ENCODE data around the gene CADPS.

The CADPS gene

DNA sequence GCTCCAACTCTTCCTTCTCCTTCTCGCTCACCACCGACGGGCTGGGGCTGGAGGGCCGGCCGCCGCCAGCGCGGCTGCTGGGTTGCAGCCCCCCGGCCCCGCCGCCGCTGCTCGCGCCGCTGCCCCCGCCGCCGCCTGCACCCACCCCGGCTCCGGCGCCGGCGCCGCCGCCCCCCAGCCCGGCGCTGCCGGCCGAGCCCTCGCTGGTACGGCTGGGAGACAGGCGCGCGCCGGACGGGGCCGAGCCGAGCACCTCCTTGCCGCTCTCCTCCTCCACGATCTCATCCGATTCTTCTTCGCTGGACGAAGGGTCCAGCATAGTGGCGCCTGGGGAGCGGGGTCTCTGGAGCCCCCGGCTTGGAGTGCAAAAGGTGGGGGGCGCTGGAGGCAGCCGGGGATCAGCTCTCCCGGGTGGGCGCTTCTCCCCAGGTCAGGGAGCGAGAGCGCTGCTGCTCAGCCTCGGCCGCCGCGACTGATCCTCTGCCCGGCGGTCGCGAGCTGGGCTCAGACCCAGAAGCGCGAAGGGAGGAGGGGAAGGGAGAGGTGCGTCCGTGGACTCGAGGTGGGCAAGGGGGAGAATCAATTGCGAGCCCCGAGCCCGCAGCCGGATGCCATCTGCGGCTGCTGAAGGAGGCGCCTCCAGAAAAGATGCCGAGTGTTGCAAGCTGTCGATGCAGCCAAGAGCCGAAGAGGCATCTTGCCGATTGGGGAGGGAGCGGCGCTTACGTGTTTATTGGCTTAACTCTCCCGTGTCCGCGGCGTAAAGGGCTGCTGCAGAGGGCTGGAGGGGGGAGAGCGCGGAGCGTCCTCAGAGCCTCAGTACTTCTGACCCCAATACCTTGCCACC, at the start of gene CADPS:
Gene CADPS, minus strand, starts transcription at position 706 of the 847 bp plus-strand sequence. Its CDS starts 387 bp downstream, at position 319.
- no peak for DNase-seq (ENCODE audit: low read depth in 2 of 2)

DNA sequence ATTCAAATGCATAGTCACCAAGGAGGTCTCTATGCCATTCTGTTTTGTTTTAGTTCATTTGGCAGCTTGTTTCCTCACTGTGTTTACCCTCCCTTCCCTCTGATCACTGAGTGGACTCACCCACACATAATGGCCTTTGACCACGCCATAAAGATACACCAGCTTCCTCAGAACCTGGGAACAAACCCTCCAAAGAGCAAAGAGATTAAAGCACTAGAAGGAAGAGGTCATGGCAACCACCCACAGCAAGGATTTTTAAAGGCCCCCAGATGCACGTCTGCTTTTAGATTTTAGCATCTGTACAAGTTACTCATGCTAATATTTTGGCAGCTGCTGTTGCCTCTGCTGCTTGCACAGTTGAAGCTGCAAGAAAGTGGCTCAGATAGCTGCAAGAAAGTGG, 47.9 kb upstream of the CADPS start:
- DNase-seq (ENCODE audit: low read depth in 2 of 2): no peak

DNA sequence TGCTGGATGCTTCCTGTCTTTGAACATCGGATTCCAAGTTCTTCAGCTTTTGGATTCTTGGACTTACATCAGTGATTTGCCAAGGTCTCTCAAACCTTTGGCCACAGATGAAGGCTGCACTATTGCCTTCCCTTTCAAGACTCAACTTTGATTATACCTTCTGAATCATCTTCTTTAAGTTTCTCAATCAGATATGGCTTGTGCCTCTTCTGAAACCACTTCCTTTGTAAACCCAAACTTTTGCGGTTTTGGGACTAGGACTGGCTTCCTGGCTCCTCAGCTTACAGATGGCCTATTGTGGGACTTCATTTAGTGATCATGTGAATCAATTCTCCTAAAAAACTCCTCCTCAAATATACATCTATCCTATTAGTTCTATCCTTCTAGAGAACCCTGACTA, 47.1 kb upstream of the CADPS start:
- no peak for DNase-seq (ENCODE audit: low read depth in 2 of 2)

DNA sequence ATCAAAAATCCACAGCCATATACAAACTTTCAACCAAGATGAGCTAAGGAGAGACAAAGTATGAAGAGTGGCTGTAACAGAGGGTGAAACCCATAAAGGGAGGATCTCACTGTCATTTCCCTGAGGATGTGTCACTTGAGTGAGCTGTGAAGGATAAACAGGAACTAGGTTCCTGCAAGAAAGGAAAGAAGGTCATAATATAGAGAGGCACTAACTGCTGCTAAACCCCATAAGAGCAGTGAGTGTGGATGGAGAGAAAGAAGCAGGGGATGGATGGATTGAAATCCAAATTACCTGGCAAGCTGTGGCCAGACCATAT, 45.2 kb upstream of the CADPS start:
- DNase-seq (ENCODE audit: low read depth in 2 of 2): no peak

DNA sequence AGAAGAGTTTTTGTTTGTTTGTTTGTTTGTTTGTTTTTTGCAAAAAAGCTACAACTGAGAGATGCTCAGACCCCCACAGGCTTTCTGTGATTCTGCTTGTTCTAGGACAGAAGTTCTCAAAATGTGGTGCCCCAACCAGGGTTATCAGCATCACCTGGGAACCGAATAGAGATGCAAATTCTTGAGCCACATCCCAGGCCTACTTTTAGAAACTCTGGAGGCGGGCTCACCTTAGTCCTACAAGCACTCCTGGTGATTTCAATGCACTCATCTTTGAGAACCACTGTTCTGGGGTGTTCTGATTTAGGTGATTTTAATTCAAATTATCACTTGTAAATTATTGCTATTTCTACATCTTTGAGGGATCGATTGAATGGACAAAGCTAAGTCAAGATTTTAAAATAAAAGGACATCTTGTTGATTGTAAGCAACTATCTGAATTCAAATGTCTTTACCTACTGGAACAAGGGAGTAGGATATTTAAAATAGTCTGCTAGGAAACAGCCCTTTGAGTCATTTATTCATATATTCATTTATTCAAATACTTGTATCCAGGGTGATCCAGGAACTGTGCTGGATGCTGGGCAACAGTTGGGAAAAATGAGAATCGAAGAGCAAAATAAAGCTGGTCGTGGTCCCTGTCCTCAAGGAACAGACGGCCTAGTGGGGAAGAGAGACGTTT, 44.7 kb upstream of the CADPS start:
- DNase-seq (ENCODE audit: low read depth in 2 of 2): no peak

DNA sequence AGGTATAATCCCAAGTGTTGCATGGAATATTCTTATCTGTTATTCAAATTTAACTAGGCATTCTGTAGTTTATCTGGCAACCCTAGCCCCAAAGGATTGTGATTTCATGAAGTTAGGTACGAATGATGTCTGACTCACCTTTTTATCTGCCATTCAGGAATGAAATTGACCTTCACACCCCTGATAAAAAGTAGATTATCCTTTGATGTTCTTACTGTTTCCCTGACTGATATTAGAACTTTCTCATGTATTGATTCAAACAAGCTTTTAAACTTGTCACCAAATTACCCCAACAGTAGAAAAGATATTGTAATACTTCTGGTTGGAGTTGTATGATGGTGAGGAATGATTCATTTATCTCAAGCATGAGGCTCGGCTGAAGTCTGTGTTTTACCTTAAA, 43.6 kb upstream of the CADPS start:
- no peak for DNase-seq (ENCODE audit: low read depth in 2 of 2)

DNA sequence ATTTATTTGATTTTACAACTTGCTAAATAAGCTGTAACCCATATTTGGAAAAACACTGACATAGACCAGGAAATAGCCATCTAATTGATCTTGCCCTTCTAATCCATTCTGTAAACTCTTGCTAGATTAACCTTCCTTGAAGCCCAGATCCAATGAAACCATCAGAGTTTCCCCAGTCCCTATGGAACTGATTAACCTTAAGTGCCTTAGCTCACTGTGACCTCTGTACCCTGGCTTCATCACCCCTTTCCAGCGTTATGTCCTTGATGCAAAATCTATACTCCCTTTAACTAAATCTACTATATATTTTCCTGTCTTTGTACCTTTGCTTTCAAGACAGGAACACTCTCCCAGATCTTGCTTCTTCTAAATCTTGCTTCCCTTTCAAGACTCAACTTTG, 42.9 kb upstream of the CADPS start:
- DNase-seq (ENCODE audit: low read depth in 2 of 2): no peak

DNA sequence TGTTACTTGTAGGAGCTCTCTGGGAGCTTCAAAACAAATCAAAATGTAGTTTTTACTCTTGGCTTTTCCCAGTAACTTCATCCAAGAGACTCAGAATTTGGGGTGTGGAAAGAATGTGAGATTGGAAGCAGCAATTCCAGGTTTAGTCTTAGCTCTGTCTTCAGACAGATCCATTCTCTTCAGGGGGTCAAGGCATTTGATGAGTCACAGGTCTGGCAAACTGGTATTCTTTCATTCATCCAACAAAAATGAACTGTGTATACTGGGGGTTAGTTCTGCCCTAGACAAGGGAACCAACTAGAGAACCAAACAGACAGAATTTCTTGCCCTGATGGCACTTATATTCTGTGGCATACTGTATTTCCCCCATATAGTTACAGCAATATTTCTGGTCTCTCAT, 36.3 kb upstream of the CADPS start:
- DNase-seq (ENCODE audit: low read depth in 2 of 2): no peak

DNA sequence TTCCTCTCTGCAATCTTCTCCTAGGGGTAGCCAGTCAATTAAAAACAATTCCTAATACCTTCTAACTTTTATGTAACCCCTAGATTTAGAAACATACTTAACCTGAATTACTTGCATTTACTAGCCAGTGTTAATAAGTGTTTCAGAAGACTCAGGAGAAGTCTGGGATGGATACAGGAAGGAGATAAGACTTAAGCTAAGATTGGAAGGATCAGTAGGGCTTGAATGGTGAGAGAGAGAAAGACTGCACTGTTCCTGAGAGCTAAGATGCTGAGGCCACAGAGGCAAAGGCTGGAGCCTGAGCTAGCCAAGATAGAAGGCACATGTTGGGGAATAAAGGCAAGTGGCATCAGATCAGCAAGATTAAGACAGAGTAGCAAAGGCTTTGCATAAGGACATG, 30.1 kb upstream of the CADPS start:
- no peak for DNase-seq (ENCODE audit: low read depth in 2 of 2)

DNA sequence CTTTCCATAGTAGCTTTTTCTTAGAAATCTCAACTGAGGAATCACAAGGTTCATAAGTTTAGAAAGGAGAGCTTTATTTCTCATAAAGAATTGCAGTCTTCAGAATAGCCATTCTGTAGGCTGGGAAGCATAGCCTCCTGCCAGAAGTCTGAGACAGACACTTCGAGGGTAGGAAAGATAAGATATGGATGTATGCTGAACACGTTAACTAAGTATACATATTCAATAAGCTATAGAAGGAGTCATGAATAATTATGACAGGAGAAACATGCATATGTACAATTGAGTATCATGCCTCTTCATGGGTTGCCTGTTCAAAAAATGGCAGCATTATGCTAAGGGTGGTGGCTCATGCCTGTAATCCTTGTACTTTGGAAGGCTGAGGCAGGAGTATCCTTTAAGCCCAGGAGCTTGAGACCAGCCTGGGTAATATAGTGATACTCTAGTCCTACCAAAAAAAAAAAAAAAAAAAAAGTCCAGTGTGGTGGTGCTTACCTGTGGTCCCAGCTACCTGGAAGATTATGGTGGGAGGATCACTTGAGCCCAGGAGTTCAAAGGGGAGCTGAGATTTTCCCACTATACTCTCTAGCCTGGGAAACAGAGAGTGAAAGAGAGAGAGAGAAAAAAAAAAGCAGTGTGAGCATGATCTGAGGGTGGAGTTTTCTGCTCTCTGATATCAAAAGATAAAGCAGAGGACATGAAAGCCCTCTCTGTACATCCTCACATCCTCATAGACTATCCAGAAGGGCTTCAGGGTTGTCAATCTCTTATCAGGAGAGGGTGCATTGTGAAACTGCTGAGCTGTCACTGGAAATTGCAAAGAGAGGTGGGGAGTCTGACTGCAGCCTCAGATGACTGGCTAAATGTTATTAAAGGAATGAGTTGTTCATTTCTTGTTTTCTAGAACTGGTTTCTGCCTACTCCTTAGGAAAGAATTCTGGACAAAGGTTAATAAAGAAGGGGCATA, 23.6 kb upstream of the CADPS start:
- DNase-seq (ENCODE audit: low read depth in 2 of 2): no peak

DNA sequence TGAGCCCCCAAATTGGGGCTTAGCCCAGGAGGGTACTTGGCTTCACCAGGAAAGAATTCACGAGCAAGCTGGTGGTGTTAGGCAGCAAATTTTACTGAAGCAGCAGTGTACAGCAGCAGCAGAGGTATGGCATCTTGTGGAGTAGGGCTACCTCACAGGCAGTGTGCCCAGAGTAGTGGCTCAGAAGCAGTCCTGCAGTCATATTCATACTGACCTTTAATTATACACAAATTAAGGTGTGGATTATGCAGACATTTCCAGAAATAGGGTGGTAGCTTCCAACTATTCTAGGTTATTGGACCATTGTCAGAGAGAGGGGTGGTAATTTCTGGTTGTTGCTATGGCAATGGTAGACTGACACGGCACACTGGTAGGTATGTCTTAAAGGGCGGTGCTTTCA, 20.7 kb upstream of the CADPS start:
- DNase-seq (ENCODE audit: low read depth in 2 of 2): no peak

DNA sequence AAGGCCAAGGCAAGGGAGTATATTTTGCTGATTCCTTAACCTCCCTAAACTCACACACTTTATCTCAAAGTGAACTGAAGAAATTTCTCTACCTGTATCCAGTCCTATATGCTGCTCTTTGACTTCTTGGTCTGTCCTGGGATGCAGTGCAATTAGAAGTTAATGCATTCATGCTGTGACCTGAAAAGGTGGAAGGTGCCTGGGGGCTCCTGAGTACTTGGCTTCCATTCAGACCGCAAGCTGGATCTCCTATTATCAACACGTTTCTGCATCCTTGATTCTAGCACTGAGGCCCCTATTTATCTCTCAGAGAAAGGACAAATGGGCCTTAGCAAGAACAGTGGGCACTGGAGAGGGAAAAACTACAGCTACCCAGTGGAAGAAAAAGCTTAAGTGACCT, 17.7 kb upstream of the CADPS start:
- no peak for DNase-seq (ENCODE audit: low read depth in 2 of 2)

DNA sequence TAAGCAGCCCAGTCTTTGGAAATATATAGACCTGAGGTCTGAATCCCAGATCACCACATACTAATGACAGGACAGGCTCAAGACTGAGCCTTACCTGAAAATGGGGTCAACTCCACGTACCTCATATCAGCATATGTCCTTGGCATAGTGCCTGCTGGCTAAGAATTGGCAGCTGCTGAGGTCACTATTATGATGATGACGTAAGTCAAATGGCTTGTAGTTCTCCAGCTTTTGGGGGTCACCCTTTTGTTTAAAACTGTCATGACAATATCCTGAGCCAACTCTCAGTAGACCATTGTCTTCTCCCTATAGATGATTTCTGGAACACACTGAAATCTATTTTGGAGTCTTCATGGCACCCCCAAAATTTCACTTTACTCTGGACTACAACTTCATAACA, 16.8 kb upstream of the CADPS start:
- DNase-seq (ENCODE audit: low read depth in 2 of 2): no peak

DNA sequence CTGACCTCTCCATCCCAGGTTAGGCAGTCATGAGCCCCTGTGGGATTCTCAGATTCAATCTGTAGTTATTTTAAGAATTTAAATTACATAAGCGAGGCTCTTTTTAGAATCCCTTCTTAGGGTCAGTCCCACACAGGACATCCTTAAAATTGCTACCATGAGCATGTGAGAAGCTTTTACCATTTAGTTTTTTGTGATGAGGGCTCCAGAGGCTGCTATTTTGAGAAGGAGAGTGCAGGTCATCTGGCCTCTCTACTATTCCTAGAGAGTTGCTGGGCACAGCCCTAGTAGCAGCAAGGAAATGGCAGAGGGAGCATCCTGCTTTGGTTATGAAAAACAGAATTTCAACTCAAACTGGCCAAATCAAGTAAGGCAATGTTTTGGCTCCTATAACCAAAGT, 13.6 kb upstream of the CADPS start:
- DNase-seq (ENCODE audit: low read depth in 2 of 2): no peak

DNA sequence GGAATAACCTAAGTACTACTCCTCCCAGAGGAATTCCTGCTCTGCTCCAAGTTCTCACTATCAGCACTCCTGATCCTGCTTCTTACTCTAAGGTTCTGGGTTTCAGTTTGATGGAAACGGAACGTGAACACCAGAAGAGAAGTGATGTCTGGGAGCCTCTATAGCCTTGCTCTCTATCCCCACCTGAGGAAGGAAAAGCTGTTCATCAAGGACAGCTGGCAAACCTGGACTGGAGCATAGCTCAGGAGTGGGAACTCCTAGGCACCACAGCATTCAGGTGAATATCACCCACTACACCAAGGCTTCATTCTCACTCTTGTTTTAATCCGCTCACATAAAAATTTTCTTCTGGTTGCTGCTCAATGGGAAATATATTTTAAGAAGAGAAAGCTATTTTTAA, 13.0 kb upstream of the CADPS start:
- DNase-seq (ENCODE audit: low read depth in 2 of 2): no peak

DNA sequence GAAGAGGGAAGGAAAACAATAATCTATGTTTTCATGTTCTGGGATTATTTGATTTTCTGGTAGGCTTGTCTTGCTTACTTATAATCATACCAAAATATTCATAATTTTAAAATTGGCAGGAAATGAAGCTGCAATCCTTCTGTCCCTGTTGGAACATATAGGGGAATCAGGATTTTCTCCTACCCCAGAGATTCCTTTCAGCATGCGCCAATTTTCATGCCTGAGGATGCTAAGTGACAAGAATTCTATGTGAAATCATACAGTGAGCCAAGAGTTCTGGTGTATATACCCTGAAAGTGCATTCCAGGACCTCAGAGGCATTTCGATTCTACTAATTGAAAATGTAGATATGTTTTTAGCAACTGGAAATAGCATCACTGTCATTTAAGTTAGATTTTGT, 9.9 kb upstream of the CADPS start:
- DNase-seq (ENCODE audit: low read depth in 2 of 2): no peak

DNA sequence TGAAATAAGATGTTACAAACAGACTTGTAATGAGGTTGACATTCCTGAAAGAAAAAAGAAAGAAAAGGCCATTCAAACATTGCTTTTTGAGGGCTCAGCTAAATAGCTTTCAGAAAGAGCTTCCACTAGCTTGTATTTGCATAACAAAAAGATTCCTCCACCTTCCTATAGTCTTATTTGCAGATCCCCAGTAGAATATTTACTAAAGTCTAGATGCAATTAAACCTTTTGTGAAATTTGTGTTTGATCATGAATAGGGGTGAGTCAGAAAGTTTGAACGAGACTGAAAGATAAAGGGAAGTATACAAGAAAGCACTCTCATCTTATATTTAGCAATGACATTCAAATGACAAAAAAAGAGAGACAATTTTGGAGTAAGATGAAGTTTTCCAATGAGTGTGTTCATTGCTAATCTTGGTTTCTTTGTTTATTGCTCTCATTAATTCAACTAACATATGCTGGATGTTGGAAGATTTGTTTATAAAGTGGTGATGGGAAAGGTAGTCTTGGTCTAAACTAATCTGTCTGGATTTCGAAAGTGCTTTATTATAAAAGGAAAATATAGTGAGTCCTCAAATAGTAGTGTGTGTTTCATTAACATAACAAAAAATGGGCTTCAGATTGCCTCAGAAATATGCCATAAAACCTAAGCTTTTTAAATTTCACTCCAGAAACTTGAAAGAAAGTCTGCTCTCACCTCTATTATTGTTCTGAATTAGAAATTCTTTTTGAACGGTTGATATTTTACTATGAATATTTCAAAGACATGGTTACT, 9.1 kb upstream of the CADPS start:
- DNase-seq (ENCODE audit: low read depth in 2 of 2): no peak

DNA sequence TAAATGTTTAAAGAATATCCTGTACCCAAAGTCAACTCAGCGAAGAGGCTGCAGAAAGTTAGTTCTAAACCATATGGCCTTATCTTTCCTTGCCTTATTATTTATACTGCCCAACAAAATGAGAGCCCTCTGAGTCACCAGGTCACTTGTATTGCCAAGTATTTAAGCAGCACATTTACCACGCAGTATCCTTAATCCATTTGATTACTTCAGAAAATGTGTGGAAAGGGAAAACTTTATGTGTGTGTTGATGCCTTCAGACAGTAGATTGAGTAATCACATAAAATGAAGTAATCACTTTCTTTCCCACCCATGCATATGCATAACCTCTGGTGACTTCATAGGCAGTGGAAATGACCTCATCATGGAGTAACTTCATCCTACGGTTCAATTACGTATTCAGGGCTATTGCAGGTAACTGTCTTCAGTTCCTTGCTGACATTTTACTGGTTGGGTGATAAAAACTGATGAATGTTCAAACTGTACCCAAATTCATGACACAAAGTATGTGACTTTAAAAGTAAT, 7.5 kb upstream of the CADPS start:
- no peak for DNase-seq (ENCODE audit: low read depth in 2 of 2)

DNA sequence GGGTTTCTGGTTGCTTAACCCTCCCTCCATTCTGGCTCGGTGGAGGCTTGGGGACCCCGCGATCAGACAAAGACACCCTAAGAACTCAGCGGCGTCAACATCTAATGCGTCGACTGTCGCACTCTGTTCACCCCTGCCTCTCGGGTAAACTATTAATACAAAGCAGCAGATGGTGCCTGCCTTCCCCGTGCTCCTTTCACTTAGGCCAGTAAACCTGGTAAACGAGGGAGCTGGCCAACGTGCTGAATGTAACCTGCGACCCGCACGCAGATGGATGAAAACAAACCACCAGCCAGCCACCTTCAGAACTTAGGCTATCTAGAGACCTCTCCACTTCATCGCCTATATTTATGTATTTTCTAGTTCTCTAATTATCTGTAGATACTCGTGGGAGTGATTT, 848 bp upstream of the CADPS start:
- no peak for DNase-seq (ENCODE audit: low read depth in 2 of 2)

DNA sequence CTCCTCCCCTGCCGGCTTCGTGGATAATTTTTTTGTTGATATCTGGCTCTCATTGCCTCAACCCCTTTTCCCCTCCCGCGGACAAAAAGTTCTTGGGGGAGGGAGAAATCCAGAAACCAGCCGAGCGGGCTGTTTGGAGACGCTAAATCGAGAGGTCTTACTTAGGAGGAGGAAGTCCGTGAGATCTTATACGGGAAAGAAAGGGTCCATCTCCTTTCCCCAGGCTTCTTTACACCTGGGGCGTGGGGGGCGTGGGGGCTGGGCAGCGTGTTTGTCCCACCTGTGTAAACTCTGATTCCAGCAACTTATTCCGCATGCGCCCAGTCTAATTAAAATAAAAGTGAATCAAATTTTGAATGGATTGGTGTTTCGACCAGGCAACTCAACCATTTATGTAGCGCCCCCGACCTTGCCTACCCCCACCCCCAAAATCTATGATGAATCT, 364 bp upstream of the CADPS start:
- no peak for DNase-seq (ENCODE audit: low read depth in 2 of 2)
